Measurements from ENCODE around the gene SYK. TPM values are rescaled to one million over a fixed set of nuclear protein-coding genes. Genes with fewer than 3 reads are reported as not detected.

The SYK gene
- total RNA-seq, 4 donors from 2014 or later, result 50.7 to 107 (median 87.1) TPM

- Histone ChIP-seq H3K27me3 (no peaks in the 10 kb centered on the region), H3K4me1 (peaks cover 5 to 8% of the 10 kb centered on the region in 2 donors), H3K27ac (no peak overlapping the region), H3K4me3 (replicated peaks in 1 of 3) (no peak overlapping the region), H3K9me3 (no peaks in the 10 kb centered on the region), H3K36me3 (peaks cover 8 to 10% of the 10 kb centered on the region in 2 donors)
- 97% methylated on average over 1 of the region's 1 CpG for WGBS, 2 donors
- TF ChIP-seq POLR2A (IDR thresholded peaks at IDR 0.05), result no peak
- TF ChIP-seq, protein P1, sequence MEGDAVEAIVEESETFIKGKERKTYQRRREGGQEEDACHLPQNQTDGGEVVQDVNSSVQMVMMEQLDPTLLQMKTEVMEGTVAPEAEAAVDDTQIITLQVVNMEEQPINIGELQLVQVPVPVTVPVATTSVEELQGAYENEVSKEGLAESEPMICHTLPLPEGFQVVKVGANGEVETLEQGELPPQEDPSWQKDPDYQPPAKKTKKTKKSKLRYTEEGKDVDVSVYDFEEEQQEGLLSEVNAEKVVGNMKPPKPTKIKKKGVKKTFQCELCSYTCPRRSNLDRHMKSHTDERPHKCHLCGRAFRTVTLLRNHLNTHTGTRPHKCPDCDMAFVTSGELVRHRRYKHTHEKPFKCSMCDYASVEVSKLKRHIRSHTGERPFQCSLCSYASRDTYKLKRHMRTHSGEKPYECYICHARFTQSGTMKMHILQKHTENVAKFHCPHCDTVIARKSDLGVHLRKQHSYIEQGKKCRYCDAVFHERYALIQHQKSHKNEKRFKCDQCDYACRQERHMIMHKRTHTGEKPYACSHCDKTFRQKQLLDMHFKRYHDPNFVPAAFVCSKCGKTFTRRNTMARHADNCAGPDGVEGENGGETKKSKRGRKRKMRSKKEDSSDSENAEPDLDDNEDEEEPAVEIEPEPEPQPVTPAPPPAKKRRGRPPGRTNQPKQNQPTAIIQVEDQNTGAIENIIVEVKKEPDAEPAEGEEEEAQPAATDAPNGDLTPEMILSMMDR (IDR thresholded peaks at IDR 0.05), result no peak
- intact Hi-C loops (cut with DNase I), result no loop called here
- no peak for DNase-seq
Observed at GRCh38 chr9:90841615-90842014, 40.0 kb downstream of the SYK start.

DNA sequence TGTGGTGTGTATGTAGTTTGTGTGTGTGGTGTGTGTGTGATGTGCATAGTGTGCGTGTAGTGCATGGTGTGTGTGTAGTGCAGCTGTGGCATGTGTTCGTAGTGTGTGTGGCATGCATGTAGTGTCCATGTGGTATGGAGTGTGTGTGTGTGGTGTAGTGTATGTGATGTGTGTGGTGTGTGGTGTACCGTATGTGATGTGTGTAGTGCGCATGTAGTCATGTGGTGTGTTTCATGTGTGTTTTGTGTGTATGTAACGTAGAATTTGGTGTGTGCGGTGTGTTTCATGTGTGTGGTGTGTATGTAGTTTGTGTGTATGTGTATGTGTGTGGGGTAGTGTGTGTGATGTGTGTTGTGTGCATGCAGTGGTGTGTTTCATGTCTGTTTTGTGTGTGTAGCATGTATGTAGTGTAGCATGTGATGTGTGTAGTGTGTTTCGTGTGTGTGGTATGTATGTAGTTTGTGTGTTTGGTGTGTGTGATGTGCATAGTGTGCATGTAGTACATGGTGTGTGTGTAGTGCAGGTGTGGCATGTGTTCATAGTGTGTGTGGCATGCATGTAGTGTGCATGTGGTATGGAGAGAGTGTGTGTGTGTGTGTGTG lies 40.7 kb downstream of the SYK start:
- no peaks in the 10 kb centered on the region for H3K9me3 ChIP-seq
- no peak overlapping the region for H3K4me3 ChIP-seq (replicated peaks in 1 of 3)
- no peak for DNase-seq
- no peaks in the 10 kb centered on the region for H3K27me3 ChIP-seq
- TF ChIP-seq POLR2A (IDR thresholded peaks at IDR 0.05), result no peak
- TF ChIP-seq, protein P1 (IDR thresholded peaks at IDR 0.05), result no peak
- peaks cover 5 to 8% of the 10 kb centered on the region in 2 donors for H3K4me1 ChIP-seq
- WGBS, 2 donors, result 93 to 96% methylated on average over 7 of the region's 7 CpGs
- H3K36me3 ChIP-seq, result peaks cover 8 to 10% of the 10 kb centered on the region in 2 donors
- no peak overlapping the region for H3K27ac ChIP-seq
- intact Hi-C loops (cut with DNase I), result no loop called here

- Histone ChIP-seq H3K4me3 (replicated peaks in 1 of 3) (no peak overlapping the region), H3K9me3 (no peaks in the 10 kb centered on the region), H3K27me3 (no peaks in the 10 kb centered on the region), H3K27ac (no peak overlapping the region), H3K4me1 (peaks cover 5 to 8% of the 10 kb centered on the region in 2 donors), H3K36me3 (peaks cover 8 to 10% of the 10 kb centered on the region in 2 donors)
- 85% methylated on average over 14 of the region's 14 CpGs for WGBS, 2 donors
- TF ChIP-seq, protein P1 (IDR thresholded peaks at IDR 0.05), result no peak
- no peak for TF ChIP-seq POLR2A (IDR thresholded peaks at IDR 0.05)
- intact Hi-C loops (cut with DNase I), result no loop called here
- DNase-seq, result no peak
Observed at GRCh38 chr9:90842996-90843395, 41.4 kb downstream of the SYK start.

DNA sequence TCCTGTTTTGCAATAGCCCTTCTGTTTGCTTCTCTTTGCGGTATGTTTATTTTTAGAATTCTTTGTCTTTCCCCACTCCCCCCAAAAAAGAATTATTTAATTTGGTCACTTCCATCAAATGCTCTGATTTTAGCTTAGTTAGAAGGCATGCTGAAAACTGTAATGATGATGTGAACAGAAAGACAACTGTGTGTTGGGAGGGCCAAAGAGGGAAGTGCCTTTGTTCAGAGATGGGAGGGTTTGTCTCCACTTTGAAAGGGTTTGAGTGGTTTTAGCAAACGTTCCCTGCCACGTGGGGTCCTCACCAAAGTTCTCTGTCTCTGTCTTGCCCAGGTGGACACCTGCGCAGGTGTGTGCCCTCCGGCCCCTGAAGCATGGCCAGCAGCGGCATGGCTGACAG lies 41.9 kb downstream of the SYK start:
- no peak for DNase-seq
- WGBS, 2 donors, result 76 to 80% methylated on average over 6 of the region's 6 CpGs

GRCh38 chr9:90844326-90844725 lies 42.7 kb downstream of the SYK start:
- DNase-seq, result no peak
- no peaks in the 10 kb centered on the region for H3K27me3 ChIP-seq
- TF ChIP-seq POLR2A (IDR thresholded peaks at IDR 0.05), result no peak
- TF ChIP-seq, protein P1 (IDR thresholded peaks at IDR 0.05), result no peak
- peaks cover 8 to 10% of the 10 kb centered on the region in 2 donors for H3K36me3 ChIP-seq
- H3K9me3 ChIP-seq, result no peaks in the 10 kb centered on the region
- intact Hi-C loops (cut with DNase I), result no loop called here
- H3K4me3 ChIP-seq (replicated peaks in 1 of 3), result no peak overlapping the region
- H3K27ac ChIP-seq, result no peak overlapping the region
- H3K4me1 ChIP-seq, result no peaks in the 10 kb centered on the region

More for the DNA sequence above, 41.9 kb downstream of the SYK start:
- no peaks in the 10 kb centered on the region for H3K9me3 ChIP-seq
- intact Hi-C loops (cut with DNase I), result no loop called here
- no peak overlapping the region for H3K4me3 ChIP-seq (replicated peaks in 1 of 3)
- no peaks in the 10 kb centered on the region for H3K27me3 ChIP-seq
- no peak overlapping the region for H3K27ac ChIP-seq
- no peak for TF ChIP-seq POLR2A (IDR thresholded peaks at IDR 0.05)
- TF ChIP-seq, protein P1 (IDR thresholded peaks at IDR 0.05), result no peak
- H3K4me1 ChIP-seq, result peaks cover 2 to 4% of the 10 kb centered on the region in 2 donors
- H3K36me3 ChIP-seq, result peaks cover 8 to 10% of the 10 kb centered on the region in 2 donors

Measured in thyroid gland (tissue), 4 donors.